GM10248 (cell line): ENCODE results near the gene CXCL12.

Experiments used
- CTCF ChIA-PET: fragments of 300-600 bp; sonication (Branson Sonifier 250); formaldehyde crosslinking; extraction: SDS; loops from one replicate; lab custom pipeline; 2021; ENCODE audit warnings: antibody characterized with exemption; lab: Yijun Ruan, JAX
- POLR2A ChIA-PET: fragments of 350-650 bp; sonication (Branson Sonifier 250); formaldehyde crosslinking; extraction: SDS; loops from one replicate; lab custom pipeline; 2020; ENCODE audit warnings: antibody characterized with exemption; lab: Yijun Ruan, JAX
- DNase-seq: peaks from one replicate; pipeline ENCODE4 v3.0.0; 2012; ENCODE audit errors: extremely low spot score
- TF ChIP-seq, protein P1 (sequence below): IDR thresholded peaks from 2 replicates; pipeline ENCODE4 v1.5.1; 2012; ENCODE audit warnings: mild to moderate bottlenecking, low read depth; ENCODE audit errors: extremely low read depth, missing control alignments, control extremely low read depth

Gene CXCL12

DNA sequence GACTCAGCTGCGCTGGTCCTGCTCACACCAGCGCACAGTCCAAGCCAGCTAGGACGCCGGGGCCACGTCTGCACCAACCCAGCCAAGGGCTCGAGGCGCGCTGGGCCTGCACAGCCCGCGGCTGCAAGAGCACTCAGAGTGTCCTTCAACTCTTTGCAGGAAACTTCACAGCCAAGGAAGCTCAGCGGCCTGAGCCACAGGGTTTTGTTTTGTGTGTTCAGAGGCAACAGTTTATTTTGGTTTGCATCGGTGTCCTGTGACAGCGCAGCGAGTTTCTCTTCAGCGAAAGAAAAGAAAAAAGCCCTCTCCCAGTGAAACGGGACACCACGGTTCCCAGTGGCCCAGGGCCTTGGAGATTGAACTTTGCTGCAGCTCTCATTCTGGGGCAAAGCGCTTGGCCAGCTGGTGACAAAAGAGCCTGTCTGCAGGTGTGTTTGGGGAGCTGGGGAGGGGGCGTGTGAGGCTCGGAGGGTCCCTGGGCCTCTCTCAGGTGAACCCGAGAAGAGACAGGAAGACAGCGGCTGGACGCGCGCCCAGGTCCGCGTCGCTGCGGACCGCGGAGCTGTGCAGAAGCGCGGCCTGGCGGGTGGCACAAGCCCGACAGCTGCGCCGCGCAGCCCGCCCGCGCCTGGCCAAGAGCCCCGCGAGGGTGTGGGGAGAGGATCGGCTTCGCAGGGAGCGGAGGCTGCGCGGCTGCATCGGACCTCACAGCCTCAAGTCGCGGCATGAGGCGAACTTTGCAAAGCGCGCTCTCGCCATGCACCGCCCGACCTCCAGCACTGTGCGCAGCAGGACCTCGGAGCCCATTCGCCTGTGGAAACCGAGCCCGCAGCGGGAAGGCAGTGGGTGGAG, 922 bp downstream of the CXCL12 start:
- CTCF ChIA-PET = interaction anchor here (3.4 kb wide), 1 partner anchor 12 kb away, joined by 23 read pairs; no protein-coding TSS in a partner anchor
- TF ChIP-seq, protein P1, sequence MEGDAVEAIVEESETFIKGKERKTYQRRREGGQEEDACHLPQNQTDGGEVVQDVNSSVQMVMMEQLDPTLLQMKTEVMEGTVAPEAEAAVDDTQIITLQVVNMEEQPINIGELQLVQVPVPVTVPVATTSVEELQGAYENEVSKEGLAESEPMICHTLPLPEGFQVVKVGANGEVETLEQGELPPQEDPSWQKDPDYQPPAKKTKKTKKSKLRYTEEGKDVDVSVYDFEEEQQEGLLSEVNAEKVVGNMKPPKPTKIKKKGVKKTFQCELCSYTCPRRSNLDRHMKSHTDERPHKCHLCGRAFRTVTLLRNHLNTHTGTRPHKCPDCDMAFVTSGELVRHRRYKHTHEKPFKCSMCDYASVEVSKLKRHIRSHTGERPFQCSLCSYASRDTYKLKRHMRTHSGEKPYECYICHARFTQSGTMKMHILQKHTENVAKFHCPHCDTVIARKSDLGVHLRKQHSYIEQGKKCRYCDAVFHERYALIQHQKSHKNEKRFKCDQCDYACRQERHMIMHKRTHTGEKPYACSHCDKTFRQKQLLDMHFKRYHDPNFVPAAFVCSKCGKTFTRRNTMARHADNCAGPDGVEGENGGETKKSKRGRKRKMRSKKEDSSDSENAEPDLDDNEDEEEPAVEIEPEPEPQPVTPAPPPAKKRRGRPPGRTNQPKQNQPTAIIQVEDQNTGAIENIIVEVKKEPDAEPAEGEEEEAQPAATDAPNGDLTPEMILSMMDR = no peak

DNA sequence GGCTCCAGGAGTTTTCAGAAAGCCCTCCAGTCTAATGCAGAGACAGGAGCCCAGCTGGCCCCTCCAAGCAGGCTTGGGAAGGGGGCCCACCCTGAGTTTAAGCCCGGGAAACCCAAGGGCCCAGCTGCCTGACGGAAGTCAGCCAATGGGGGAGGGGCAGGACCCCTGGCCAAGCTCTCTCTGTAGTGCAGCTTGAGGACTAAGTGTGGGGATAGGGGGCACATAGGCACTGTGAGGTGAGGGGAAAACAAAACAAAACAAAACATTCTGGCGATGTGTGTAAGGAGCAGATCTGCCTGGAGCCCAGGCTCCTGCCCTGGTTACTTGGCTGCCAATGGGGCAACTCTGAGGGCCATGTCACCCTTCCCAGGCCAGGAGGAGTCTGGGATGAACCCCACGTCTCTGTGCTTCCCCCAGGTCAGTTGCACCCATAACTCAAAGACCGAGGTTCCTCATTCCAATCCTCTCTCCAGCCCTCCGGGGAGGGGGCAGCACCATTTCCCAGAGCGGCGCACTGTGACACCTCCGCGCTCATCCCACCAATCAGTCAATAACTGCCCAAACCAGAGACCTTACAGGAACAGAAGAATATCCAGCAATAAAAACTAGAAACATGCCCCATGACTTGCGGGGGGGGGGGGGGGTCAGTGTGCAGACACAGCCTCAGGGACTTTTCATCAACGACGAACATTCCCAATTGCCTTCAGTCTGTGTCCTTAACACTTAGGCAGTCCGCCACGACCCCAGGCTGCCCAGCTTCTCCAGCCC, 1.7 kb downstream of the CXCL12 start:
- ChIA-PET CTCF (interaction anchor here (0.7 to 0.8 kb wide), 2 partner anchors 693 to 710 kb away, joined by 3 to 4 read pairs; no protein-coding TSS in a partner anchor), POLR2A (no interaction called here)
- no peak for DNase-seq
- TF ChIP-seq, protein P1 = no peak

More for the DNA sequence above, 922 bp downstream of the CXCL12 start:
- POLR2A ChIA-PET = no interaction called here
- no peak for DNase-seq

DNA sequence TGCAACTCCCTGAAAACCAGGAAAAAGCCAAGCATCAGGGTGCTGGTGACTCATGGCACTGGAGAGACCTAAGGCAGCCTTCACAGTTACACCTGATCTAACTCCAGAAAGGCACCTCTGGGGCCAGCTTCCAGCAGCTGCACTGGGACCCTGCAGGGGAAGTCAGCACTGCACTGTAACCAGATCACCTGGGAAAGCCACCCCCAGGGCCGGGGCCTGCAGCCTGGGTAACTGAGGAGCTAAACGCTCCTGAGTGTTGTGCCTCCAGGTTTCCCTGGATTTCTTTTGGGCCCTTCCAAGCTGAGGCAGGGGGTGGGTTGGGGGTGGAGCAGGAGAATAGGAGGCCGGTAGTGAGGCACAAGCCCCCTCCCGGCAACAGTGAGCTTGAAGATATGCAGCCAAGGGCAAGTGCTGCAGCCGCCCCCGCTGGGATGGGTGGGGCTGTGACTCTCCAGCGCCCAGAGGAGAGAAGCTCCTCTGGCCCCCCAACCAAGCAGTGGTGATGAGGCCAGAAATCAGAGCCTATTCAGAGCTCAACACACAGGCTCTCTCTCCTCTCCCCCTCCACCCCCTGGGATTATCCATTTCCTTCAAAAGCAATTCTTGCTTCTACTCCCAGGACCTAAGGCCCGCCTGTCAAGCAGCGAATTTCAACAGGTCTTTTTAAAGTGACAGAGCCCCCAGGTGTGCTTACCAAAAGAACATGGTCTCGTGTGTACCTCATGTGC, 2.6 kb downstream of the CXCL12 start:
- CTCF ChIA-PET = interaction anchor here (0.7 to 0.8 kb wide), 2 partner anchors 692 to 710 kb away, joined by 3 to 4 read pairs; no protein-coding TSS in a partner anchor
- POLR2A ChIA-PET = no interaction called here
- TF ChIP-seq, protein P1 = no peak
- no peak for DNase-seq

DNA sequence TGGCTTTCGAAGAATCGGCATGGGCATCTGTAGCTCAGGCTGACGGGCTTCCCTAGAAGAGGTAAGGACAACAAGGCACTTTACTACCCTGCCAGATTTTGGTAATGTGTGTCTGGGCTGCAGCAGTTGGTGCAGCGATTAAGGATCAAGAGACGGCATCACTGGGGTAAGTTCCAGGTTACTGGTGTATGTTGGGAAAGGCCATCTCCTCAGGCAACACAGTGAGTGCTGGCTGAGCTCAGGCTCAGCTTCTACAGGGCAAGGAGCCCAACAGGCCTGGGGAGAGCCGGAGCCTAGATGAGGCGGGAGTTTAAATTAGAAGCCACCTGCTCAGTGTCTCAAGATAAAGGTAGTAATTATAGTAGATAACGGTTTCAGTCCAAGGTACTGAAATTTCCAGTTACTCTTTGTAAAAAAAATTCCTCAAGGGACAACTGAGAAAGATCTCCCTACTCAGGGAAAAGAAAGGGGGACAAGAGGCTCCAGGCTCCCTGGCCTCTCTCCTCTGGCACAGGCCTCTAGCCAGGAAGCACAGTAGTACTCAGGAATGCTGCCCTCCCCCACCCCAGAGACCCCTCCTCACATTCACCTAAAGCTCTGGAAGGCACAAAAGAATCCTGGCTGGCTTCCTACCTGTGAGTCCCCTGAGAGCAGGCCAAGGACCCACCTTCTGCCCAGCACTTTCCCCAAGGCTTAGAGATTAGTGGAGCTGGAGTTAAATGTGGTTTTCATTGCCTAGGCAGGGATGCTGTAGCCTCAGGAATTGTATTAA, 3.9 kb downstream of the CXCL12 start:
- TF ChIP-seq, protein P1 = no peak
- ChIA-PET CTCF (interaction anchor here (1.4 kb wide), 1 partner anchor 692 kb away, joined by 5 read pairs; no protein-coding TSS in a partner anchor), POLR2A (no interaction called here)
- no peak for DNase-seq

DNA sequence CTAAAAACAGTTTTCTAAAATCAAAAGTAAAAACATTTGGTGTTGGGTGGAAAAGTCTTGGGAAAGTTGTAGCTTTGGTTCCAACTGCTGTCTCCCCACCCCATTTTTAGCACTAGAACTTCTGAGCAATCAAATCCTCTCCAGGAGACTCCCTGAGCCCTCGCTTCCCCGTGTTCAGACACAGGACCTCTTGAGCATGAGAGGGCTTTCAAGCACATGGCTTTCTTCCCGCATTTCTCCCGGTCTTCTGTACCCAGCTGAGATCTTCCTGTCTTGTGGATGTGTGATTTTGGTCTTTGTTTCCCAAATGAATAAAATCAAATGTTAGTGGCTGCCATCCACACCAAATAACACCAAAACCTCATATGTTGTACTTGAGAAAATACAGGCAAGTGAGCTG, 5.0 kb downstream of the CXCL12 start:
- CTCF ChIA-PET = interaction anchor here (1.2 to 1.4 kb wide), 2 partner anchors 13 to 691 kb away, joined by 3 to 5 read pairs; no protein-coding TSS in a partner anchor
- TF ChIP-seq, protein P1 = no peak
- no peak for DNase-seq
- POLR2A ChIA-PET = no interaction called here
